A549 (cell line): ENCODE results near the gene MMP17. TPM values are rescaled to one million over a fixed set of nuclear protein-coding genes. Genes with fewer than 3 reads are reported as not detected.

ENCODE experiments used
- ATAC-seq, 2 experiments: fragments of 200-7000 bp in 1 of 2; fragments of >200 bp in 1 of 2; cut with Nextera tagmentation in 1 of 2; cut with Tn5 transposase in 1 of 2; 3 replicates each; pipeline versions ENCODE4 v1.8.0 to v1.9.1; 2018 to 2020; ENCODE audit warnings: mild to moderate bottlenecking in 1 of 2, moderate library complexity in 1 of 2
- CTCF ChIA-PET: fragments of 300-600 bp; sonication (Branson Sonifier 250); formaldehyde crosslinking; extraction: SDS; loops from one replicate; lab custom pipeline; 2021; ENCODE audit warnings: antibody characterized with exemption, inconsistent platforms; lab: Yijun Ruan, JAX
- POLR2A ChIA-PET: fragments of 350-600 bp; formaldehyde crosslinking; extraction: SDS; loops from one replicate; lab custom pipeline; 2021; ENCODE audit warnings: antibody characterized with exemption, inconsistent platforms; lab: Yijun Ruan, JAX
- DNase-seq, 2 experiments: peaks; one replicate each; pipeline versions ENCODE4 v3.0.0 to v3.0.0-alpha.2; 2011 to 2016; ENCODE audit warnings: low read depth in 1 of 2, low spot score in 1 of 2
- FAIRE-seq: peaks from 2 replicates; lab custom pipeline; 2011; peaks lifted over from hg19 to GRCh38; lab: Jason Lieb, UNC
- H3K27ac ChIP-seq, 2 experiments: fragments of >200 bp; sonication (Bioruptor Twin); formaldehyde crosslinking; 3 replicates each; pipeline ENCODE4 v1.5.1; 2016 to 2017
- H3K4me1 ChIP-seq: fragments of >200 bp; sonication (Bioruptor Twin); formaldehyde crosslinking; 3 replicates; pipeline ENCODE4 v1.6.1; 2016
- H3K4me2 ChIP-seq: fragments of >200 bp; sonication (Bioruptor Twin); formaldehyde crosslinking; 3 replicates; pipeline ENCODE4 v1.6.1; 2016
- H3K4me3 ChIP-seq: fragments of >200 bp; sonication (Bioruptor Twin); formaldehyde crosslinking; 3 replicates; pipeline ENCODE4 v1.5.1; 2016
- H3K9me3 ChIP-seq: fragments of >200 bp; sonication (Bioruptor Twin); formaldehyde crosslinking; 3 replicates; pipeline ENCODE4 v1.6.1; 2016
- BCL3 ChIP-seq: fragments of >200 bp; sonication (Bioruptor Twin); formaldehyde crosslinking; IDR thresholded peaks from 3 replicates; pipeline ENCODE4 v1.6.1; 2016
- BHLHE40 ChIP-seq: IDR thresholded peaks from 2 replicates; pipeline ENCODE4 v1.6.1; 2012; ENCODE audit warnings: low read depth, low read length, inconsistent platforms
- CBX2 ChIP-seq: fragments of 200-600 bp; sonication (generic); IDR thresholded peaks from 2 replicates; pipeline ENCODE4 v1.6.1; 2016; ENCODE audit warnings: low read depth, mild to moderate bottlenecking, borderline replicate concordance
- CBX8 ChIP-seq: fragments of 200-600 bp; sonication (generic); IDR thresholded peaks from 2 replicates; pipeline ENCODE4 v1.6.1; 2016
- CHD4 ChIP-seq: fragments of 200-600 bp; sonication (generic); IDR thresholded peaks from 2 replicates; pipeline ENCODE4 v1.6.1; 2016; ENCODE audit warnings: antibody characterized with exemption, mild to moderate bottlenecking, borderline replicate concordance
- E2F6 ChIP-seq: IDR thresholded peaks from 2 replicates; pipeline ENCODE4 v1.6.1; 2012; ENCODE audit warnings: low read depth, borderline replicate concordance
- EHF ChIP-seq: fragments of 250-450 bp; sonication (Bioruptor Pico); IDR thresholded peaks from 2 replicates; pipeline ENCODE4 v1.5.0; 2020; ENCODE audit warnings: mild to moderate bottlenecking
- EP300 ChIP-seq, 2 experiments: fragments of >200 bp; sonication (Bioruptor Twin); formaldehyde crosslinking; IDR thresholded peaks; 2 replicates in 1 of 2; 3 replicates in 1 of 2; pipeline ENCODE4 v1.6.1; 2016 to 2017
- HES2 ChIP-seq: fragments of >200 bp; sonication (Bioruptor Twin); formaldehyde crosslinking; IDR thresholded peaks from 2 replicates; pipeline ENCODE4 v1.6.1; 2016
- HMGXB4 ChIP-seq: fragments of 250-450 bp; sonication (Bioruptor Pico); IDR thresholded peaks from 2 replicates; pipeline ENCODE4 v1.5.0; 2021; ENCODE audit warnings: mild to moderate bottlenecking, moderate library complexity, borderline replicate concordance
- HOXB13 ChIP-seq: fragments of 250-450 bp; sonication (Bioruptor Pico); IDR thresholded peaks from 2 replicates; pipeline ENCODE4 v1.5.0; 2020; ENCODE audit warnings: low read depth, mild to moderate bottlenecking, moderate library complexity
- JUNB ChIP-seq: fragments of >200 bp; sonication (Bioruptor Twin); formaldehyde crosslinking; IDR thresholded peaks from 2 replicates; pipeline ENCODE4 v1.6.1; 2016
- KDM1A ChIP-seq: fragments of 200-600 bp; sonication (generic); IDR thresholded peaks from 2 replicates; pipeline ENCODE4 v1.6.1; 2016; ENCODE audit warnings: low read depth, mild to moderate bottlenecking
- KDM5A ChIP-seq: fragments of 200-600 bp; sonication (generic); IDR thresholded peaks from 2 replicates; pipeline ENCODE4 v1.6.1; 2016; ENCODE audit warnings: antibody characterized with exemption, mild to moderate bottlenecking
- NPAS2 ChIP-seq: fragments of 250-450 bp; sonication (Bioruptor Pico); IDR thresholded peaks from 2 replicates; pipeline ENCODE4 v1.8.0; 2022; ENCODE audit warnings: mild to moderate bottlenecking, moderate library complexity, borderline replicate concordance
- PHF8 ChIP-seq: fragments of 200-600 bp; sonication (generic); IDR thresholded peaks from 2 replicates; pipeline ENCODE4 v1.6.1; 2016; ENCODE audit warnings: low read depth, mild to moderate bottlenecking, antibody characterized with exemption, moderate library complexity, borderline replicate concordance
- RNF2 ChIP-seq: fragments of 200-600 bp; sonication (generic); IDR thresholded peaks from 2 replicates; pipeline ENCODE4 v1.6.1; 2016; ENCODE audit warnings: low read depth, mild to moderate bottlenecking, antibody characterized with exemption, moderate library complexity, borderline replicate concordance
- TP53 ChIP-seq: fragments of 250-450 bp; sonication (Bioruptor Pico); IDR thresholded peaks from 2 replicates; pipeline ENCODE4 v1.5.0; 2021; ENCODE audit warnings: mild to moderate bottlenecking, moderate library complexity
- USF2 ChIP-seq: fragments of 450-650 bp; IDR thresholded peaks from 2 replicates; pipeline ENCODE4 v1.6.1; 2014; ENCODE audit warnings: antibody characterized with exemption
- WGBS: methylation state at CpG from one replicate; pipeline ENCODE4 v1.1.6; 2017; ENCODE audit errors: missing lambda C conversion rate; 5-methylcytosine and 5-hydroxymethylcytosine counted together
- polyA plus RNA-seq, 4 experiments: library from polyadenylated mRNA; depleted of rRNA in 3 of 4; stranded (reverse); fragments of >200 nt; fragmentation: RNase III in 1 of 4; extraction: RNeasy Plus Mini Kit Qiagen cat#74134 plus additional on column Dnase treatment in 1 of 4; gene quantifications; 2 replicates in 3 of 4; 3 replicates in 1 of 4; pipeline ENCODE4 v1.2.3, GENCODE V29; 2011 to 2017

Gene MMP17
- polyA plus RNA-seq, 2 of the 4 experiments (the other 2 are of a cell fraction): 6.2 to 7.9 TPM

- Histone ChIP-seq H3K4me2 (no peak overlapping the region), H3K9me3 (no peaks in the 10 kb centered on the region), H3K27ac (peak overlapping the region; percentile 46 to 96), H3K4me3 (no peak overlapping the region), H3K4me1 (peaks cover 65% of the 10 kb centered on the region)
- FAIRE-seq (no peak), DNase-seq (no peak), ATAC-seq (no peak)
- ChIA-PET CTCF (interaction anchor here (1.4 kb wide), 1 partner anchor 16 kb away, joined by 6 read pairs; no protein-coding TSS in a partner anchor), POLR2A (no interaction called here)
- WGBS: 91% methylated on average over 10 of the region's 10 CpGs
- TF ChIP-seq HMGXB4 (CRISPR knock-in tag) (no peak), PHF8 (no peak), JUNB (no peak), KDM5A (no peak), HES2 (no peak), E2F6 (no peak), BCL3 (no peak), CHD4 (no peak), RNF2 (no peak), CBX8 (no peak), EHF (CRISPR knock-in tag) (no peak), BHLHE40 (no peak), NPAS2 (no peak), EP300 (IDR thresholded peaks at IDR 0.05) (no peak), TP53 (CRISPR knock-in tag) (no peak), HOXB13 (CRISPR knock-in tag) (no peak), KDM1A (no peak), USF2 (no peak)
Measured at GRCh38 chr12:131867471-131867870, 39.3 kb downstream of the MMP17 start.

- ChIA-PET POLR2A (no interaction called here), CTCF (interaction anchor here (1.4 kb wide), 1 partner anchor 17 kb away, joined by 6 read pairs; no protein-coding TSS in a partner anchor)
- DNase-seq (no peak), ATAC-seq (no peak), FAIRE-seq (no peak)
- H3K4me1 ChIP-seq: peaks cover 63% of the 10 kb centered on the region
- H3K9me3 ChIP-seq: no peaks in the 10 kb centered on the region
- H3K4me3 ChIP-seq: no peak overlapping the region
- 92% methylated on average over 16 of the region's 28 CpGs for WGBS
- no peak overlapping the region for H3K4me2 ChIP-seq
- peak overlapping the region; percentile 46 to 96 for H3K27ac ChIP-seq
- no peak for TF ChIP-seq CBX2
Measured at GRCh38 chr12:131867891-131868675, 39.9 kb downstream of the MMP17 start.
